SK-N-SH treated with all-trans-retinoic acid at 6 μM for 48 hours (cell line): ENCODE measurements around the gene MCRIP2.

Experiments used
- ATAC-seq: fragments of 200-7000 bp; cut with Tn5 transposase; 3 replicates; pipeline ENCODE4 v1.9.1; 2020; ENCODE audit warnings: mild to moderate bottlenecking, moderate library complexity
- ARNTL ChIP-seq: fragments of 450-650 bp; formaldehyde crosslinking; IDR thresholded peaks from 2 replicates; pipeline ENCODE4 v1.5.0; 2020; ENCODE audit warnings: low read depth, mild to moderate bottlenecking, moderate library complexity, borderline replicate concordance
- BACH2 ChIP-seq: fragments of 250-450 bp; sonication (Bioruptor Pico); IDR thresholded peaks from 2 replicates; pipeline ENCODE4 v1.9.0; 2021; ENCODE audit warnings: mild to moderate bottlenecking, borderline replicate concordance
- CREB5 ChIP-seq: fragments of 250-450 bp; sonication (Bioruptor Pico); IDR thresholded peaks from 2 replicates; pipeline ENCODE4 v1.5.1; 2020; ENCODE audit warnings: low read depth, mild to moderate bottlenecking, moderate library complexity
- CSDC2 ChIP-seq: fragments of 250-450 bp; sonication (Bioruptor Pico); IDR thresholded peaks from 2 replicates; pipeline ENCODE4 v1.5.0; 2020; ENCODE audit warnings: mild to moderate bottlenecking, moderate library complexity
- CSRNP3 ChIP-seq: fragments of 250-450 bp; sonication (Bioruptor Pico); IDR thresholded peaks from 2 replicates; pipeline ENCODE4 v1.5.1; 2021; ENCODE audit warnings: mild to moderate bottlenecking, moderate library complexity
- ESRRG ChIP-seq: fragments of 250-450 bp; sonication (Bioruptor Pico); IDR thresholded peaks from 2 replicates; pipeline ENCODE4 v1.6.1; 2021; ENCODE audit warnings: mild to moderate bottlenecking
- GLIS3 ChIP-seq: fragments of 250-450 bp; sonication (Bioruptor Pico); IDR thresholded peaks from 2 replicates; pipeline ENCODE4 v1.5.0; 2020; ENCODE audit warnings: mild to moderate bottlenecking, moderate library complexity
- ISL1 ChIP-seq: fragments of 250-450 bp; sonication (Bioruptor Pico); IDR thresholded peaks from 2 replicates; pipeline ENCODE4 v2.1.2; 2022; ENCODE audit warnings: mild to moderate bottlenecking, moderate library complexity
- OSR1 ChIP-seq: fragments of 250-450 bp; sonication (Bioruptor Pico); IDR thresholded peaks from 2 replicates; pipeline ENCODE4 v1.8.0; 2022; ENCODE audit warnings: moderate library complexity, mild to moderate bottlenecking, inconsistent platforms
- PATZ1 ChIP-seq: fragments of 250-450 bp; sonication (Bioruptor Pico); IDR thresholded peaks from 2 replicates; pipeline ENCODE4 v1.8.0; 2020; ENCODE audit warnings: mild to moderate bottlenecking, moderate library complexity, borderline replicate concordance
- POU6F1 ChIP-seq: fragments of 250-450 bp; sonication (Bioruptor Pico); IDR thresholded peaks from 2 replicates; pipeline ENCODE4 v1.8.0; 2021; ENCODE audit warnings: low read depth, mild to moderate bottlenecking, moderate library complexity, borderline replicate concordance
- PPARA ChIP-seq: fragments of 250-450 bp; sonication (Bioruptor Pico); IDR thresholded peaks from 2 replicates; pipeline ENCODE4 v1.5.0; 2020; ENCODE audit warnings: mild to moderate bottlenecking, borderline replicate concordance
- RARB ChIP-seq: fragments of 250-450 bp; sonication (Bioruptor Pico); IDR thresholded peaks from 2 replicates; pipeline ENCODE4 v1.8.0; 2021; ENCODE audit warnings: mild to moderate bottlenecking, moderate library complexity
- SNAI2 ChIP-seq: fragments of 250-450 bp; sonication (Bioruptor Pico); IDR thresholded peaks from 2 replicates; pipeline ENCODE4 v1.5.0; 2020; ENCODE audit warnings: mild to moderate bottlenecking, moderate library complexity
- TCF4 ChIP-seq: fragments of 250-450 bp; sonication (Bioruptor Pico); IDR thresholded peaks from 2 replicates; pipeline ENCODE4 v1.8.0; 2021; ENCODE audit warnings: mild to moderate bottlenecking, moderate library complexity, borderline replicate concordance
- TOX ChIP-seq: fragments of 250-450 bp; sonication (Bioruptor Pico); IDR thresholded peaks from 2 replicates; pipeline ENCODE4 v1.8.0; 2021; ENCODE audit warnings: mild to moderate bottlenecking, moderate library complexity, borderline replicate concordance
- TSHZ2 ChIP-seq: fragments of 250-450 bp; sonication (Bioruptor Pico); IDR thresholded peaks from 2 replicates; pipeline ENCODE4 v1.5.0; 2020; ENCODE audit warnings: mild to moderate bottlenecking, moderate library complexity
- ZFP3 ChIP-seq: fragments of 250-450 bp; sonication (Bioruptor Pico); IDR thresholded peaks from 2 replicates; pipeline ENCODE4 v1.5.0; 2020; ENCODE audit warnings: mild to moderate bottlenecking, moderate library complexity
- ZFP30 ChIP-seq: fragments of 450-650 bp; formaldehyde crosslinking; IDR thresholded peaks from 2 replicates; pipeline ENCODE4 v1.5.0; 2022; ENCODE audit warnings: mild to moderate bottlenecking, moderate library complexity
- ZNF565 ChIP-seq: fragments of 450-650 bp; formaldehyde crosslinking; conservative IDR thresholded peaks from 2 replicates; pipeline ENCODE4 v1.5.0; 2020; ENCODE audit warnings: low read depth, mild to moderate bottlenecking, moderate library complexity
- ZNF70 ChIP-seq: fragments of 450-650 bp; formaldehyde crosslinking; IDR thresholded peaks from 2 replicates; pipeline ENCODE4 v1.5.0; 2020; ENCODE audit warnings: mild to moderate bottlenecking, moderate library complexity

Gene MCRIP2

GRCh38 chr16:694187-694862, 52.7 kb downstream of the MCRIP2 start (continued):
- TF ChIP-seq TSHZ2 (CRISPR knock-in tag), result no peak
- TF ChIP-seq OSR1, result no peak
- TF ChIP-seq ZFP3 (CRISPR knock-in tag), result no peak
- TF ChIP-seq TOX (CRISPR knock-in tag), result no peak
- no peak for TF ChIP-seq POU6F1
- TF ChIP-seq TCF4 (CRISPR knock-in tag), result no peak
- TF ChIP-seq GLIS3, result no peak
- no peak for TF ChIP-seq SNAI2 (CRISPR knock-in tag)

GRCh38 chr16:694863-695354, 53.3 kb downstream of the MCRIP2 start:
- no peak for TF ChIP-seq GLIS3
- TF ChIP-seq RARB (CRISPR knock-in tag), result no peak
- no peak for TF ChIP-seq PPARA (CRISPR knock-in tag)
- TF ChIP-seq BACH2 (CRISPR knock-in tag), result no peak
- TF ChIP-seq OSR1, result no peak
- no peak for TF ChIP-seq ISL1 (CRISPR knock-in tag)
- no peak for TF ChIP-seq TCF4 (CRISPR knock-in tag)
- TF ChIP-seq ZNF70 (CRISPR knock-in tag), result no peak
- TF ChIP-seq TSHZ2 (CRISPR knock-in tag), result no peak
- TF ChIP-seq ZFP3 (CRISPR knock-in tag), result no peak
- TF ChIP-seq SNAI2 (CRISPR knock-in tag), result no peak
- no peak for TF ChIP-seq ZFP30 (CRISPR knock-in tag)
- no peak for TF ChIP-seq ESRRG
- no peak for TF ChIP-seq PATZ1 (CRISPR knock-in tag)
- TF ChIP-seq, all 23 proteins: peak for 0
- no peak for ATAC-seq

- no peak for ATAC-seq
- TF ChIP-seq SNAI2 (CRISPR knock-in tag) (no peak), ARNTL (CRISPR knock-in tag) (no peak), RARB (CRISPR knock-in tag) (no peak), POU6F1 (no peak), BACH2 (CRISPR knock-in tag) (no peak), CSRNP3 (CRISPR knock-in tag) (no peak), GLIS3 (no peak), TOX (CRISPR knock-in tag) (no peak), PPARA (CRISPR knock-in tag) (no peak), TCF4 (CRISPR knock-in tag) (no peak), CSDC2 (CRISPR knock-in tag) (no peak), CREB5 (CRISPR knock-in tag) (no peak), ZNF565 (CRISPR knock-in tag) (no peak), ESRRG (no peak)
Observed at GRCh38 chr16:695355-696089, 53.9 kb downstream of the MCRIP2 start.
